Measurements from ENCODE around the gene RHOD. TPM values are rescaled to one million over a fixed set of nuclear protein-coding genes. Genes with fewer than 3 reads are reported as not detected.

RHOD gene
- total and polyA plus RNA-seq, 9 of the 15 experiments (the other 6 are each of a cell fraction or from before 2014, with no cell fraction given): not detected

- TF ChIP-seq RCOR1 (IDR thresholded peaks at IDR 0.05; ENCODE audit: borderline replicate concordance in 1 of 2, low read depth in 2 of 2, low read length in 2 of 2) (peak; percentile 30 to 58; a peak in 2 of 4 replicates), ZBTB33 (CRISPR knock-in tag; IDR thresholded peaks at IDR 0.05) (0 out of 2 replicates have a peak, but pooled peaks have one; percentile 23), RAD21 (CRISPR knock-in tag; conservative IDR thresholded peaks at IDR 0.05 in 1 of 2, IDR thresholded peaks at IDR 0.05 in 1 of 2) (0 out of 4 replicates have a peak, but pooled peaks of 1 of the 2 experiments have one; percentile 4), SMARCA4 (IDR thresholded peaks at IDR 0.05) (no peak), L3MBTL2 (IDR thresholded peaks at IDR 0.05) (0 out of 2 replicates have a peak, but pooled peaks have one; percentile 13), GATA2 (CRISPR knock-in tag; IDR thresholded peaks at IDR 0.05) (no peak), SMARCA5 (IDR thresholded peaks at IDR 0.05) (peak; percentile 97), FOXK2 (conservative IDR thresholded peaks at IDR 0.05 in 1 of 2, IDR thresholded peaks at IDR 0.05 in 1 of 2; ENCODE audit: low read depth in 2 of 2) (peak in 1 of 2 experiments; percentile 52; a peak in 1 of 4 replicates), ZNF431 (CRISPR knock-in tag; IDR thresholded peaks at IDR 0.05) (no peak), RBBP5 (IDR thresholded peaks at IDR 0.05; ENCODE audit: borderline replicate concordance, insufficient read depth, low read length, poor library complexity, severe bottlenecking) (peak; percentile 51), BCOR (IDR thresholded peaks at IDR 0.05) (peak; percentile 88), ZNF780A (CRISPR knock-in tag; IDR thresholded peaks at IDR 0.05) (no peak), ZNF444 (CRISPR knock-in tag; IDR thresholded peaks at IDR 0.05) (no peak), TFAP4 (CRISPR knock-in tag; IDR thresholded peaks at IDR 0.05; ENCODE audit: borderline replicate concordance) (peak; percentile 98), ATF1 (CRISPR knock-in tag; IDR thresholded peaks at IDR 0.05) (no peak), ATF1 (tag; IDR thresholded peaks at IDR 0.05) (peak; percentile 70; the same call in 1 of the 2 replicates), CEBPB (tag; IDR thresholded peaks at IDR 0.05) (0 out of 2 replicates have a peak, but pooled peaks have one; percentile 31), CREM (IDR thresholded peaks at IDR 0.05; ENCODE audit: low read depth) (peak; percentile 76), ADNP (tag; IDR thresholded peaks at IDR 0.05) (peak; percentile 92), JUN (IDR thresholded peaks at IDR 0.05; ENCODE audit: borderline replicate concordance, low read depth, low read length) (peak; percentile 56; the same call in 1 of the 2 replicates), JUN (CRISPR knock-in tag; IDR thresholded peaks at IDR 0.05; ENCODE audit: borderline replicate concordance) (no peak)
- TF ChIP-seq, protein P1, sequence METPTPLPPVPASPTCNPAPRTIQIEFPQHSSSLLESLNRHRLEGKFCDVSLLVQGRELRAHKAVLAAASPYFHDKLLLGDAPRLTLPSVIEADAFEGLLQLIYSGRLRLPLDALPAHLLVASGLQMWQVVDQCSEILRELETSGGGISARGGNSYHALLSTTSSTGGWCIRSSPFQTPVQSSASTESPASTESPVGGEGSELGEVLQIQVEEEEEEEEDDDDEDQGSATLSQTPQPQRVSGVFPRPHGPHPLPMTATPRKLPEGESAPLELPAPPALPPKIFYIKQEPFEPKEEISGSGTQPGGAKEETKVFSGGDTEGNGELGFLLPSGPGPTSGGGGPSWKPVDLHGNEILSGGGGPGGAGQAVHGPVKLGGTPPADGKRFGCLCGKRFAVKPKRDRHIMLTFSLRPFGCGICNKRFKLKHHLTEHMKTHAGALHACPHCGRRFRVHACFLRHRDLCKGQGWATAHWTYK (CRISPR knock-in tag; IDR thresholded peaks at IDR 0.05): 0 out of 2 replicates have a peak, but pooled peaks have one; percentile 29
- TF ChIP-seq, protein P2, sequence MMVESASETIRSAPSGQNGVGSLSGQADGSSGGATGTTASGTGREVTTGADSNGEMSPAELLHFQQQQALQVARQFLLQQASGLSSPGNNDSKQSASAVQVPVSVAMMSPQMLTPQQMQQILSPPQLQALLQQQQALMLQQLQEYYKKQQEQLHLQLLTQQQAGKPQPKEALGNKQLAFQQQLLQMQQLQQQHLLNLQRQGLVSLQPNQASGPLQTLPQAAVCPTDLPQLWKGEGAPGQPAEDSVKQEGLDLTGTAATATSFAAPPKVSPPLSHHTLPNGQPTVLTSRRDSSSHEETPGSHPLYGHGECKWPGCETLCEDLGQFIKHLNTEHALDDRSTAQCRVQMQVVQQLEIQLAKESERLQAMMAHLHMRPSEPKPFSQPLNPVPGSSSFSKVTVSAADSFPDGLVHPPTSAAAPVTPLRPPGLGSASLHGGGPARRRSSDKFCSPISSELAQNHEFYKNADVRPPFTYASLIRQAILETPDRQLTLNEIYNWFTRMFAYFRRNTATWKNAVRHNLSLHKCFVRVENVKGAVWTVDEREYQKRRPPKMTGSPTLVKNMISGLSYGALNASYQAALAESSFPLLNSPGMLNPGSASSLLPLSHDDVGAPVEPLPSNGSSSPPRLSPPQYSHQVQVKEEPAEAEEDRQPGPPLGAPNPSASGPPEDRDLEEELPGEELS (CRISPR knock-in tag; IDR thresholded peaks at IDR 0.05; ENCODE audit: borderline replicate concordance): 0 out of 2 replicates have a peak, but pooled peaks have one; percentile 69
Observed at GRCh38 chr11:67054836-67055523, 1.7 kb upstream of the RHOD start (continued).

Measured in K562 (cell line).